Thoracic aorta (tissue), 2 donors: ENCODE data around the gene IL17RA. TPM values are rescaled to one million over a fixed set of nuclear protein-coding genes. Genes with fewer than 3 reads are reported as not detected.

ENCODE experiments used
- ATAC-seq: fragments of 150-250 bp; one replicate; pipeline ENCODE4 v1.8.0; 2017; ENCODE audit warnings: low read depth; ENCODE audit not compliant: insufficient number of reproducible peaks, low FRiP score
- DNase-seq: peaks from one replicate; pipeline ENCODE4 v3.0.0-alpha.2; 2020; ENCODE audit warnings: low spot score
- H3K27ac ChIP-seq, 2 donors: fragments of 200-600 bp; sonication (generic); 1 replicate in 1 of 2; 2 replicates in 1 of 2; pipeline ENCODE4 v1.5.1; 2016; ENCODE audit warnings: mild to moderate bottlenecking in 2 of 2, moderate library complexity in 2 of 2
- H3K27me3 ChIP-seq: fragments of 200-600 bp; sonication (generic); replicated peaks from 2 replicates; pipeline ENCODE4 v1.6.0; 2016; ENCODE audit warnings: mild to moderate bottlenecking; ENCODE audit not compliant: insufficient read depth
- H3K36me3 ChIP-seq: fragments of 200-600 bp; sonication (generic); one replicate; pipeline ENCODE4 v1.5.1; 2016
- H3K4me1 ChIP-seq, 2 donors: fragments of 200-600 bp; sonication (generic); 1 replicate in 1 of 2; 2 replicates in 1 of 2; pipeline versions ENCODE4 v1.5.1 to v1.6.0; 2016; ENCODE audit warnings: low read depth in 2 of 2, mild to moderate bottlenecking in 1 of 2; ENCODE audit not compliant: control insufficient read depth in 1 of 2
- H3K4me3 ChIP-seq: fragments of 200-600 bp; sonication (generic); 2 replicates; pipeline ENCODE4 v1.5.1; 2016; ENCODE audit warnings: mild to moderate bottlenecking
- H3K9me3 ChIP-seq: fragments of 200-600 bp; sonication (generic); 2 replicates; pipeline ENCODE4 v1.5.1; 2016
- CTCF ChIP-seq: fragments of 200-600 bp; sonication (generic); IDR thresholded peaks from one replicate; pipeline ENCODE4 v1.5.1; 2019; ENCODE audit warnings: antibody characterized with exemption
- total RNA-seq, 2 donors: library from RNA; depleted of rRNA; stranded (reverse); fragments of >200 nt; gene quantifications; one replicate each; pipeline versions ENCODE4 v1.1.0 to v1.2.3, GENCODE V29; 2016

IL17RA gene
- total RNA-seq, 2 donors from 2014 or later, result 28.4 to 34.1 TPM

DNA sequence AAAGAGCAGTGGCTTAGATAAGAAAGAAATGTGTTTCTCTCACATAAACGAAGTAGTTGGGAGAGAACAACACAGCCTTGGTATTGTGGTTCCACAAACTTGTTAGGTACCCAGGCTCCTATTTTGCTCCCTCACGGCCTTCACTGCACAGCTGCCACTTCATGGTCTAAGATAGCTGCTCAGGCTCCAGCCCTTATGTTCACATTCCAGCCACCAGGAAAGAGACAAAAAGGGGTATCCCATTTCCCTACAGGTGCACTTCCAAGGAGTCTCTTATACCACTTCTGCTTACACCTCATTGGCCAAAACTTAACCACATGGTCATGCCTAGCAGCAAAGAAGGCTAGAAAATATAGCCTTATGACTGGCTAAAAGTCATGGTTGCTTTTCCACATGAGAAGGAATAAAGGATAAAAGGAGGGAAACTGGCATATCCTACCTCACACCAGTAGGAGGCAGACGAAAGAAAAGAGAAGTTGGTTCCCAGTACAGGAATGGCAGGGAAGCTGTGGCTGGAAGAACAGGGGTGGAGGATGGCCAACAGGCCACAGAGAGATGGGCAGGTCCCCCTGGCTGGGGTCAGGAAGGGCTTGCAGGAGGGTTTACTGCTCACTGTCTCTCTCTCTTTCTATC, 79.7 kb downstream of the IL17RA start:
- TF ChIP-seq CTCF, result no peak
- ATAC-seq, result no peak
- no peak overlapping the region for H3K27ac ChIP-seq
- H3K4me1 ChIP-seq, result peaks cover 5 to 19% of the 10 kb centered on the region in 2 donors
- no peaks in the 10 kb centered on the region for H3K36me3 ChIP-seq
- H3K9me3 ChIP-seq, result no peaks in the 10 kb centered on the region
- H3K4me3 ChIP-seq, result no peak overlapping the region
- H3K27me3 ChIP-seq, result no peaks in the 10 kb centered on the region
- no peak for DNase-seq

Other genes with a start within 250 kb of the IL17RA start
- gene GAB4, start 76.8 kb upstream of the IL17RA start, total RNA-seq, result not detected
- gene TMEM121B, start 36.4 kb downstream of the IL17RA start, total RNA-seq, result 1 to 10 TPM; 1.1 to 2.0 TPM
- gene HDHD5, start 74.3 kb downstream of the IL17RA start, total RNA-seq, result 10 to 100 TPM; 32.6 to 50.1 TPM
- gene ADA2, start 134.4 kb downstream of the IL17RA start, total RNA-seq, result 10 to 100 TPM; 25.7 to 31.3 TPM